Measurements from ENCODE around the gene INPP4A.
A peak's percentile ranks its signal among the peaks of the same experiment; 100 is the strongest.

Gene INPP4A

GRCh38 chr2:98514096-98514639 is 69.5 kb downstream of the INPP4A start:
- no peak for DNase-seq (ENCODE audit: low read depth in 2 of 2)

DNA sequence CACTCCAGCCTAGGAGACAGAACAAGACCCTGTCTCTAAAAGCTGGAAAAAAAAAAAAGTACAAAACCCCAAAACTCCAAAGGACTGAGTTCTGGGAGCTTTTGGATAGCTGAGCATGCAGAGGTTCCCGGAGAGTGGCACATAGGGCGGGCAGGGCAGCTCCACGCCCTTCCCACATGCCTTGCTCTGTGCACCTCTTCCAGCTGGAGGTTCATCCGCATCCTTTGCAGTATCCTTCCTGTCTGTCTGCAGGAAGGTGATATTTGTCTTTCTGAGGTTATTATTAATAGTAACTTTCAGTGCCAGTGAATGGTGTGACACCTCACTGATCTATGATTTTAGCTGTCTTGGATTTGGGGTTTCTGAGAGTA is 70.2 kb downstream of the INPP4A start:
- DNase-seq (ENCODE audit: low read depth in 2 of 2): no peak

DNA sequence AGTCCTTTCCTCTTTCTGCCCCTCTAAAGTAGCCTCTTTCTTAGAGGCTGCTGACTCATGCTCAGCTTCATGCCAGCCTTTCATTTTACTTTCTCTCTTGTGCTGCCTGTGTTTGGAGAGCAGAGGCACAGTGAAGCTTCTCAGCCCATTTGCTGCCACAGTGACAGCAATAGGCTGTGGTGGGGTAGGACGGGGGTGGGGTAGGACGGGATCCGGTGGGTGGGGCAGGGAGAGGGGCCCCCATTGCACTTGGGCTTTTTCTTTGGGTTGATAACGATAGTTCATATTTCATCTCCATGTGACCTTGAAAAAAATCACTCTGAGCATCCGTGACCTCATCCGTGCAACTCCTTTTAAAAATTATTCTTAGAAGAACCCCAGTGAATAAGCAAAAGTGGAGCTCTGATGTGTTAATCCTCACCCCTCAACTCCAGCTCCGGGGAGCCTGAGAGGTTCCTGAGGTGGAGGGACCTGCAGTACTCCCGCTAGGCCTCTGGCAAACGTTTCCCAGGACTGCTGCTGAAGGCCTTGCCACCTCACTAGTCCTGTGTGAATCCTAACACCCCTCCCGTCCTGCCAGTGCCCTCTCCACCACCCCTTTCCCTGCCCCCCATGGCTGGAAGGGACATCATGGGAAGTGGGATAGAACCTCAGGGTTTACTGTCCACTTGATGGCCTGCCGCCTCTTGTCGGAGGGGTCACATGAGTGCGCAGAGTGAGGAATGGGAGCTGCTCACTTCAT is 70.8 kb downstream of the INPP4A start:
- no peak for DNase-seq (ENCODE audit: low read depth in 2 of 2)

DNA sequence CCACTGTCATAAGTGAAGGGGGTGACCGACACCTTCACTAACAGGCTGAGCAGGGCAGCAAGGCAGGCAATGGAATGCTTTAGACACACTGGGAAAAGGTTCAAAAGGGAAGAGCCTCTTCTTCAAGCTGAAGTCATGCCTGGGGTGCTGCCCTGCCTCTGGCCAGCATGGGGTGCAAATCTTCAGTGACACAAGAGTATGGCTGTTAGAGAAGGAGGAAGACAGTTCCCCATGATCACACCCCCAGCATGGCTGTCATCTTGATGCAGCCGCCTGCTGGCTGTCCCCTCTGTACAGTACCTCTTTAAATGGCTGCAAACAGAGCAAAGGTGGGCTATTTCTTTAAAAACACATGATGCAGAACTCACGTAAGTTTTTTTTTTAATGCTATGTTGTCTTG is 71.9 kb downstream of the INPP4A start:
- no peak for DNase-seq (ENCODE audit: low read depth in 2 of 2)

DNA sequence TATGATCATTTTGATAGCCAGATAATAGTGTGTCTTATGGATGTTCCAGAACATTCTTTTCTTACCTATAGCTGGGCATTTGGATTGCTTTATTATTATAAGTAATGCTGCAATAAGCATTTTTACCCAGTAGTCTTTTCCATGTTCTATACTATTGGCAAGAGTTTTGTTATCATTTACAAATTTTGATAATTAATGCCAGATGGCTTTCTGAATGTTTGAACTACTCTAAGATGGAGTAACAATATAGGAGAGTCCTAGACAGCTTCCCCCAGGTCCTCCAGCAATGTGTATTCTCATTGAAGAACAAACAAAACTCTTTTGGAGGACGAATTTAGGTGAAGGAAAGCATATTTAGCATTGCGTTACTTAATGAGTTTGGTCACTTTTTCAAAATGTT is 73.0 kb downstream of the INPP4A start:
- no peak for DNase-seq (ENCODE audit: low read depth in 2 of 2)

DNA sequence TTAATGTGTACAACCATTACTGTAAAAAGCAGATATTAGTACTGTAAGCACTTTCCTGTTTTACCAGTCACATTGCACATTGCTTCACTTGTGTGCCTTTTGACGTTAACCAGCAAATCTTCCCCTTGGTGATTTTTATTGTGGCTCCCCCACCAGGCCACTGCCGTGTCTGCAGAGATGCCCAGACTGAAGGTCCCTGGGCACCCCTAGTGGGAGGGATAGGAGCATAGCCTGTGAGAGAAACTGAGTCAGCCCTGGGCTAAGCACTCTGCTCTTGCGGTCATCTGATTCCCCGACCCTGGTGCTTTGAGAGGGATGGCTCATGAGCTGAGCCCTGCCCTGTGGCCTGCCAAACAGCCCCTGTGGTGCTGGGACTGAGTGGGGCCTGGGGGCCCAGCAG is 73.4 kb downstream of the INPP4A start:
- DNase-seq (ENCODE audit: low read depth in 2 of 2): peak; percentile 23 to 43

- DNase-seq (ENCODE audit: low read depth in 2 of 2): no peak
Measured at GRCh38 chr2:98519156-98519555, 74.5 kb downstream of the INPP4A start.

DNA sequence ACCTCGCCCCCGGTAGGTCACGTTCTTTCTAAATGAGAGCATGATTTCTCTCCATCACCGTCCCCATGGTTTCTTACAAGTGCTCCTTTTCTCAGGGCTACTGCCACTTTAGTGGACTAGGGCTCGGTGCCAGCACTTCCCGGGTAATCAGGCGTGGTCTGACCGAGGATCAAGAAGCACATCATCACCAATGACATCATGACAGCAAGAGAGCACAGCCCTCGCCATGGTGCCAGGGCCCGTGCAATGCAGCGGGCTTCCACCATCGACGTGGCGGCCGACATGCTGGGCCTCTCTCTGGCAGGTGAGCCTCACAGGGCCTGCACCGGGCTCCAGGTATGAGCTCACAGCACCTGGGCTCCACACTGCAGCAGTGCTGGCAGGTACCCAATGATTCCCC is 75.2 kb downstream of the INPP4A start:
- DNase-seq (ENCODE audit: low read depth in 2 of 2): no peak

GRCh38 chr2:98520806-98521205 is 76.1 kb downstream of the INPP4A start:
- no peak for DNase-seq (ENCODE audit: low read depth in 2 of 2)

GRCh38 chr2:98521266-98521665 is 76.6 kb downstream of the INPP4A start:
- DNase-seq (ENCODE audit: low read depth in 2 of 2): no peak

DNA sequence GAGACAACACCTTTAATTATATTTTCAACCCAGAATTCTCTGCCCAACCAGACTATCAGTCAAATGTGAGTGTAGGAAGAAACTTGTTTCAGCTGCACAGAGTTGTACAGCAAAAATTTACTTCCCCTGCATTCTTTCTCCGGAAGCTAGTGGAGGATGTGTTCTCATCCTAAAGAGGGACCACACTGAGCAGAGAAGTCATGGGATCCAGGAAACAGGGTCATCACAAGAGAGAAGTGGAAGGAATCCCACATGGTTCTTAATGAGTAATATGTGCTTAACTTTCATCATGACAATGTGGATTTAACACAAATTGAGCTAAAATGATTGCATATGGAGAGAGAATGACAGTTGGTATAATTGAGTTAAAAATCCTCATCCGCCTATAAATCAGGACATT is 78.2 kb downstream of the INPP4A start:
- no peak for DNase-seq (ENCODE audit: low read depth in 2 of 2)

DNA sequence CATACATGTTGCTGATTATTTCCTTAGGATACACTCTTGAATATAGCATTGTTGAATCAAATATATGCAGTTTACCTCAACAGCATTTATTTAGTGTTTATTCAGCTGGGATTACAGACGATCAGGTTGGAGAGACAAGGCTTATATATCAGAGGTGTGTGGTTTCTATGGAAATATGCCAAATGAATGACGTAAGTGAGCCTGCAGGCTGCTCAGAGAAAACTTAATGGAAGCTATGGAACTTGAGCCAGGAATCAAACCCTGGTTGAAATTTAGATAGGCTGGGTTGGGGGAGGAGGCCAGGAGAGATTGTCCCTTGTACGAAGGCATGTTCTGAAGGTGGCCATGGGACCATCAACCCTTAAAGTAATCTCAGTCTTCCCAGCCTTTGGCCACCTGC is 79.5 kb downstream of the INPP4A start:
- no peak for DNase-seq (ENCODE audit: low read depth in 2 of 2)

- no peak for DNase-seq (ENCODE audit: low read depth in 2 of 2)
Measured at GRCh38 chr2:98528349-98528748, 83.7 kb downstream of the INPP4A start.

GRCh38 chr2:98530114-98530513 is 85.5 kb downstream of the INPP4A start:
- DNase-seq (ENCODE audit: low read depth in 2 of 2): no peak

DNA sequence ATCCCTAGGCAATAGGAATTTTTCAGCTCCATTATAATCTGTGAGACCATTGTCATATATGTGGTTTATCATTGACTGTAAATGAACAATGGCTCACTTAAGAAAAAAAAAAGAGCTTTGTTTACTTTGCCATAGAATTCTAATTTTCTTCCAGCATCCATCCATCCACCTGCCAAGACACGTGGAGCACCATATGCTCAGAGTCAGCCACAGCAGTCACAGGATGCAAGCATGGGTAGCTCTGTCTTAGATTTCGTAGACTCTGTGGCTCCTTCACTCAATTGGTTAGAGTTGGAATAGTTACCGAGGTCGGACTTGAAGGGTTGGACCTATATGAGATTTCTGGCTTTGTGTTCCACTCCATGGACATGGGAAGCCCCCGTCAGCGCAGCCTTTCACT is 88.1 kb downstream of the INPP4A start:
- no peak for DNase-seq (ENCODE audit: low read depth in 2 of 2)

DNA sequence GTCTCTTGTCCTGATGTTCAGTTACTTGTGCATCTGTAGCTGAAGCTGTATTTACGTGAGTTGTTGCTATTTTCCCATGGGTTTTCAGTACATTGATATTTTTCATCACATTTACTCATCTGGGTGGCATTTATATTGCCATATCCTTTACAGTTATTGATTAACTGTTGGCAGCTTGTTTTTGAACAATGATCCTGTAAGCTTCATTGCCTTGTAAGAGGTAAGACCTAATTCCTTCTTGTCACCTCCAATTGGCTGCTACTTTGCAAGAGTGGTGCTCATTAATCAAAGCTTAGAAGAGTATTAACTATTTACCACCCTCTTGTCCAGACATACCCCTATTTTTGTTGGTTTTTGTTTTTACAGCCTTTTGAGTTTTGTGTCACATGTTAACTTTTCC is 88.9 kb downstream of the INPP4A start:
- no peak for DNase-seq (ENCODE audit: low read depth in 2 of 2)

- no peak for DNase-seq (ENCODE audit: low read depth in 2 of 2)
Measured at GRCh38 chr2:98534761-98535160, 90.1 kb downstream of the INPP4A start.

DNA sequence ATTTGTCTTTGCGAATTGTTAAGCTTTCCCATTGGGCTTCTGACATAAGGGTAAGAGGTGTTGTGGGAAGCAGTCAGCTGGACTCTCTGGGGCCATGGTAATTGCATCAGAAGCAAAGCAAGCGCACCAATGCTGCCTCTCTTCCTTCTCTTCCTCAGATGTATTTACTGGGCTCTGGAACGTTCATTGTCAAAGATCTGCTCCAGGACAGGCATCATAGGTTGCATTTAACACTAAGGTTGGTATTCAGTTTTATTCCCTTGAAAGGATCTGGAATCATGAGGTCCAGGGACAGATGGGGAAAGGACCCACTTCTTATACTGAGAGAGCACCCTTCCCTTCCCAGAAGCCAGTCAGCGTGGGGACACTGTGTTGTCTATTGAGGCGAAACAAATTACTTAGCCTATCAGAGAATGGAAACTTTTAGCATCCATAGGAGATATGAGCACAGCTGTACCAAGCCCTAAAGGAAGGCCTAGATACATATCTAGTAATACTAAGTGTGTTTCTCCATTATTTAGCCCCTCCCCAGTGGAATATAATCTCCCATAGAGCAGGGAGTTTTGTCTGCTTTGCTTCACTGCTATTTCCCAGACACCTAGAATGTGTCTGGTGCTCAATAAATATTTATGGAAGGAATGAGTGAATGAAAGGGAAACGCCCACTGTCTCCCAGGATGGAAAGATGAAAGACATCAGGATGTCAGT is 91.5 kb downstream of the INPP4A start:
- DNase-seq (ENCODE audit: low read depth in 2 of 2): no peak

GRCh38 chr2:98537390-98538126 is 92.9 kb downstream of the INPP4A start:
- DNase-seq (ENCODE audit: low read depth in 2 of 2): no peak

GRCh38 chr2:98538280-98539041 is 93.8 kb downstream of the INPP4A start:
- no peak for DNase-seq (ENCODE audit: low read depth in 2 of 2)

DNA sequence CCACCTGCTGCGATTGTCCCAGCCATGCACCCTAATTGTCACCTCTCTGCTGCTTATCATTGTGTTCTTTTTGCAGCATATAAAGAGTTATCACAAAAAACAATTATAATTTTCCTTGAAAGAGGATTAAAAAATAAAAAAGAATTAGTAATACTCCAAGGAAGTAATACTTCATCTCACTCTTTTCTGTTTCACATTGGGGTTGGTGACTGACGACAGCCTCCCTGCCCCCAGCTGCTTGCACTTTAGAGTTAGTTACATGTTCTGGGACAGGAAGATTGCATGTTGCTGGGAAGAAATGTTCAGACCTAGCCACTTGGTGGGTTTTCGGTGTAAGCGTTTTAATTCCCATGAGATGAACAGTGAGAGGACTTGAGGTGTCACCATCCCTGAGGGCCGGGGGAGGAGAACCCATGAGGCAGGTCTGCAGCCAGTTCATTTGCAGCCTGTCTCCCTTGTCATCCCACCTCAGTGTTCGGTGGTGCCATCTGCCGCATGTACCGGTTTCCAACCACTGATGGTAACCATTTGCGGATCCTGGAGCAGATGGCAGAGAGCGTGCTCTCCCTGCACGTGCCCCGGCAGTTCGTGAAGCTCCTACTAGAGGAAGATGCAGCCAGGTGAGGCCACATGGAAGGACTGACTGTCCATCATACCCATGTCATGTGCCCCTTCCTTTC is 94.5 kb downstream of the INPP4A start:
- no peak for DNase-seq (ENCODE audit: low read depth in 2 of 2)

All from stimulated activated CD8-positive, alpha-beta memory T cell treated with anti-CD3 and anti-CD28 coated beads, Interleukin-2, amount 100 ng/mL, for 1 hour (primary cell).